GM19372 (cell line): ENCODE data around the gene B4GALT5.

Experiments used
- ATAC-seq: cut with Tn5 transposase; IDR thresholded peaks from one replicate; pipeline ENCODE4 v1.9.1; 2021; ENCODE audit warnings: mild to moderate bottlenecking, low read depth, moderate library complexity; ENCODE audit not compliant: unreplicated experiment

Gene B4GALT5

DNA sequence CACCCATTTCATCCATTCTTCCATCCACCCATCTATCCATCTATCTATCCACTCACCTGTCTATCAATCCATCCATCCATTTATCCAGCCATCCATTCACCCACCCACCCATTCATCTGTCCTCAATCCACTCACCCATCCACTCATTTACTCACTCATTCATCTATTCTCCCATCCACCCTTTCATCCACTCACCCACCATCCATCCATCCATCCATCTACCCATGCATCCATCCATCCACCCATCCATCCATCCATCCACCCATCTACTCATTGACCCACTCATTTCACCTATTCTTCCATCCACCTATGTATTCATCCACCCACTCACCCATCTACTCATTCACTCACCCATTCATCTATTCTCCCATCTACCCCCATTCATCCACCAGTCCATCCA, 121.6 kb downstream of the B4GALT5 start:
- ATAC-seq = no peak

DNA sequence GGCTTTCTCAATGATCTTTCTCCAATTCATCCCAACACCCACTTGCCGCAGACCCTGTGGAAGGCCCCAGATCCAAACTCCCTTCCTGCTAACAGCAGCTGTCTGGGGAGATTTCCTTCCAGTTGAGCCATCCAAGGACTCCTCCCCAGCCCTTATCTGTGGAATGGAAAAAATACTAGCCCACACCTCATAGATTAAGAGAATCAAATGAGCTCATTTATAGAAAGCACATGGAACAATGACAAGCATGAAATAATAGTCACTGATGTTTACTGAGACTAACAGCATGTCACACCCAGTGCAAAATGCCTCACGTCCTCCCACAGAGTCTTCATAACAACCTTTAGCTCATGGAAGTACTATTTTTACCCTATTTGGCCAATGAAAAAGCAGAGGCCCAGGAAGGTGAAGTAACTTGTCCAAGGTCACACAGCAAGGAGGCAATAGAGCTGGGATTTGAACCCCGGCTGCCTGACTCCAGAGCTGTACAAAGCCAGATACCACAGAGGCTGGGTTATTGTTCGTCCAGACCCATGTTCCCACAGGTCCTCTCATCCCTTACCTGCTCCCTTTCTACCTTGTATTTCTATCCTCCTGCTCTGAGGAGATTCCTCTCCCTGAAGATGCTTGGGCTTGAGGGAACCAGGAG, 122.3 kb downstream of the B4GALT5 start:
- ATAC-seq = no peak

DNA sequence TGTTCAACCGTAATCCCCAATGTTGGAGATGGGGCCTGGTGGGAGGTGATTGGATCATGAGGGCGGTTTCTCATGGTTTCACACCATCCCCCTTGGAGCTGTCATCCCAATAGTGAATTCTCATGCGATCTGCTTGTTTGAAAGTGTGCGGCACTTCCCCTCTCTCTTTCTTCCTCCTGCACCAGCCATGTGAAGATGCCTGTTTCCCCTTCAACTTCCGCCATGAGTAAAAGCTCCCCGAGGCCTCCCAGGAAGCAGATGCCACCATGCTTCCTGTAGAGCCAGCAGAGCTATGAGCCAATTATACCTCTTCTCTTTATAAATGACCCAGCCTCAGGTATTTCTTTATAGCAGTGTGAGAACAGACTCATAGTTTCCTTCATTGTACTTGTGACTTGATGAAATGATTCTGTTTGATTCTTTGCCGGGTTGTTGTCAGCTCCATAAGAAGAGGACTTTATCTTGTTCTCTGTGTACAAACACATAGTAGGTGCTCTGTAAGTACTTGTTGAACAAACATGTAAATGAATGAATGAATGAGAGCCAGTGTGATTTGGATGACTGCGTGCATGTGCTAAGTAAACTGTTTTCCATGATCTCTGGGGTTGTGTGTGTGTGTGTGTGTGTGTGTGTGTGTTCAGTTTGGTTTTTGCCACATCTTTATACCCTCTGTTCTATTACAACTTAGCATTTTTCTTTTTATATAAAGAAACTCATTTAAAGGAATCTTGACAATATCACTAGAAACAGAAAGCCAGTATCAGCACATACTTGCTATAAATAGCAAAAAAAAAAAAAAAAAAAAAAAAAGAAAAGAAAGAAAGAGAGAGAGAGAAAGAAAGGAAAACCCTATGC, 123.3 kb downstream of the B4GALT5 start:
- ATAC-seq = no peak

DNA sequence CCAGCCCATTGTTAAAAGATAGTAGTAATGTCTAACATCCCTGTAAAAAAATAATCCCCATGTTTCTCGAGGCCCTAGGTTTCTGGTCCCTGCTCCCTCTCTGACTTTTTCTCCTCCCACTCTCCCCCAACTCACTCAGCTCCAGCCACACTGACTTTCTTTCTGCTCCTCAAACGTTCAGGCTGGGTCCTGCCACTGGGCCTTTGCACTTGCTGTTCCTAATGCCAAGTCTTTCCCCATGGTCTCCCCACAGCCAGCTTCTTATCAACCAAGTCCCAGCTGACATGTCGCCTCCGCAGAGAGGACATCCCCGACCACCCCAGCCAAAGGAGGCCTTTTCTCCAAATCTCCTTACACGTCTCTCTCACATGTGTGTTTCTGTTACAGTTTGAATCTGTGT, 123.9 kb downstream of the B4GALT5 start:
- ATAC-seq = no peak

DNA sequence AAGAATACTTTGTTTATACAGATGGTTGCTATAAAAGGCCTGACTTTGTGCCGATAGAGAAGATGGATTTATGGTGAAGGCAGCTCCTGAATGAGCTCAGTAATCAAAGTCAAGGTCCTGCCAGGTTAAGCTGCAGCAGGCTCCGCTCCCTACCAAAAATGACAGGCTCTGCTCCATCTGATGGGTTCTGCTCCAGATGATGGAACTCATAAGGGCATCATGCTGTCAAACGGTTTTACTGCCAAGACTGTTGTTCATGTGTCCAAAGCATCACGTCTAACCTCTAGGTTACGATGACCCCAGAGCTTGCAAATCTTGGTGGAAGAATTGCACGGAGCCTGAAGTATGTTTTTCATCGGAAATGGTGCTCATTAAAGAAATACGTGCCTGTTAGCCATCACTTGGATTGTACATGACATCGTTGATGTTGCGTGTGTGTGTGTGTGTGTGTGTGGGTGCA, 126.5 kb downstream of the B4GALT5 start:
- ATAC-seq = no peak

DNA sequence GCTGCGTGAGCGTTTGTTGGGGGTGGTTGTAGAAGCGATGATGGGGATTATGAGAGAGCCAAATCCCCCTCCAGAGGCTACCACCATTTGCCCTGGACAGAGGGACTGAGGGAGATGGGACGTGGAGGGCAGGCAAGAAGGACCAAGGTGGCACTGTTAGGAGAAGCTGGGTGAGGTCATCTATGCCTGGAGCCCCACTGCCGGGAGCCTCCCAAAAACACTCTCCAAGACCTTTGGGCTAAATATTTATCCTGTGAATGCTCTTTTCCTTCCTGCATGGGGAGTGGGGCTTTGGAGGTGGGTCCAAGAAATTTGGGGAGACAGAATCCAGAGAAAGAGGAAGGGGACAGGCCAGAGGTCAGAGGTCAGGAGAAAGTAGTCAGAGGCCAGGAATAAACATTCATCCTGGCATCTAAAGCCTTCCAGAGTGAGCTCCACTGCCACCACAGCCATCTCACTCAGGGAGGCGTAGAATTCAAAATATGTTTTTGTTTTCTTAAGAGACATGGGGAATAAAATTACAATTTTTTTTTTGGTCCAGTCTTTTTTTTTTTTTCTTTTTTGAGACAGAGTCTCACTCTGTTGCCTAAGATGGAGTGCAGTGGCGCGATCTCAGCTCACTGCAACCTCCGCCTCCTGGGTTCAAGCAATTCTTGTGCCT, 128.0 kb downstream of the B4GALT5 start:
- no peak for ATAC-seq

DNA sequence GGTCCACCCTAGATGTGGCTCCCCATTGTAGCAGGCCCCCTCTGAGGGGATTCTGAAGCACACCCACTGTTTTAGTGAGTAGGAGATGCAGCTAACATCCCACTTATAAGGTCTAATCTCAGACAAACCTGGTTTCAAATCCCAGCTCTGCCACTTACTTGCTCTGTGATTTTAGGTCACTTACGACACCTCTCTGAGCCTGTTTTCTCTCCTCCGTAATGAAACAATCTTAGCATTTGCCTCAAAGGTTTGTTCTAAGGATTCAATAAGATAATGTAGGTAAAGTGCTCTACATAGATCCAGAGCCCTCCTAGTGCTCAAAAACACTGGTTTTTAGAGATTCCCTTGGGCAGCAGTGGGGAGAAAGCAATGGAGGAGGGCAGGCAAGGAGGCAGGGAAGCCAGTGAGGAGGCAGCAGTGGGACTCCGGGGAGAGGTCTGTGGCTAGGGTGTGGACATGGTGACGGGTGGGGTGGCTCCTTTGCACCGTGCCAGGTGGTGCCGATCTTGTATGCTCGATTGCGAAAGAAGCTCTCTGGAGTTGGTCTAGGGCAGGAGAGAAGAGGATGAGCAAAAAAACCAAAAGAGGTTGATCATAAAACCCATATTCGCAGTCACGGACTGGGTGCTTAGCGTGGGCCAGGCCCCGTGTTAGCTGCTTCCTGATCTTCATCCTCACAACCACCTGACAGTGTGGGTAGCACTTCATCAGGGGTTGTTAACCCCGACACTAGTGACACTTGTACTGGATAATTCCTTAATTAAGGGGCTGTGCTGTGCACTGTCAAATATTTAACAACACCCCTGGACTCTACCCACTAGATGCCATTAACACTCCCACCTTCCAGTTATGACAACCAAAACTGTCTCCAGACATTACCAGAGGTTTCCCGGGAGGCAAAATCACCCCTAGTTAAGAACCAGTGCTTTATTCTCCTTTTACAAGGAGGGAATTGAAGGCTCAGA, 129.0 kb downstream of the B4GALT5 start:
- ATAC-seq = no peak

DNA sequence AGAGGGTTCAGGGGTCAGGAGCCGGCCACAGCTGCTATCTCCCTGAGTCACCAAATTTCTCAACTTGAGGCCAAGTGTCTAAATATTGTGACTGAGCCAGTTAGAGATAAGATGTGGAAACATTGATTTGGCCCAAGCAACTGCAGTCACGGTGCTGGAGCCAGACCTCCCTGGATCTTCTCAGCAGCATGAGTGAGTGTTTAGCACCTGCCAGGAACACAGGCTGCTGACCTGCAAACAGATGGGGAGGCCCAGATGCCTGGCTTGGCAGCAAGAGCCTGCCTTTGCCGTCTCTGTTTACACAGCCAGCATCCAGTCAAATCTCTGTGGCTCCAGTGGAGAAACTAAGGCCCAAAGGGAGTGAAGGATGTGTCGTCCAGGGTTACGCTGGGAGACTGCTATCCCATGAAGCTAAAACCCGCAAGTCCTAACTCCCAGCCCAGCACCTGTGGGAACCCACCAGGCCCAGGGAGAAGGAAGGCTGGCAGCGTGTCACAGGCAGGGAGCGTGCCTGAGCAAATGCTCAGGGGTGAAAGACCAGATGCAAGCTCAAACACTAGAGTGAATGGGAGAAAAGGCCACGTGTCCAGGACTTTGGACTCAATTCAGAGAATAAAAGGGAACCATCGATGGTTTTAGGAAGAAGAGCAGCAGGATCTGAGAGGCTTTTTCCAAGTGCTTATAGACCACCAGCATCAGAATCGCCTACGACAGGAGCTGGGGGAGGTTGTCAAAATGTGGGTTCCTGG, 129.8 kb downstream of the B4GALT5 start:
- no peak for ATAC-seq

DNA sequence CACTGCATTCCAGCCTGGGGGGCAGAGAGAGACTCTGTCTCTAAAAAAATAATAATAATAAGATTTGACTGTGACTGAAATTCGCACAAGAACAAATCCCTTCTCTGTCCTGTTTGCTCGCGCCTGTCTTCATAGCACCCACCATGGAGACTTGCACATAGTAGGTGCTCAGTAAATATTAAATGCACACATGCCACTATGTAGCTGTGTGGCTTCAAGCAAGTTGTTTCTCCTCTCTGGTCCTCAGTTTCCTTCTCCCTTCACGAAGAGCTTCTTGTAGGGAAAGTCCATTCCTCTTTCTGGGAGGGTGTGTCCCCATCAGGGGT, 130.4 kb downstream of the B4GALT5 start:
- ATAC-seq = no peak
